HG03175 (cell line): ENCODE results near the gene IFIT5.
"Not testable (repeated sequence)": the region's sequence is repeated elsewhere in the genome, so short reads cannot be mapped to it uniquely, and the experiment has no call there.

Experiments used
- ATAC-seq: cut with Tn5 transposase; IDR thresholded peaks from one replicate; pipeline ENCODE4 v1.9.1; 2021; ENCODE audit warnings: mild to moderate bottlenecking, moderate library complexity; ENCODE audit not compliant: unreplicated experiment

IFIT5 gene

GRCh38 chr10:89425000-89425399, 10.6 kb downstream of the IFIT5 start:
- ATAC-seq: no peak

GRCh38 chr10:89426230-89426868, 12.0 kb downstream of the IFIT5 start:
- ATAC-seq: peak; percentile 70

GRCh38 chr10:89427629-89428028, 13.3 kb downstream of the IFIT5 start:
- no peak for ATAC-seq

- ATAC-seq: no peak
Measured at GRCh38 chr10:89428877-89429276, 14.5 kb downstream of the IFIT5 start.

- no peak for ATAC-seq
Measured at GRCh38 chr10:89431977-89432376, 17.6 kb downstream of the IFIT5 start.

- no peak for ATAC-seq
Measured at GRCh38 chr10:89438525-89438924, 24.2 kb downstream of the IFIT5 start.

- no peak for ATAC-seq
Measured at GRCh38 chr10:89440226-89441009, 26.1 kb downstream of the IFIT5 start.

- ATAC-seq: no peak
Measured at GRCh38 chr10:89442289-89442688, 27.9 kb downstream of the IFIT5 start.

GRCh38 chr10:89444819-89445218, 30.5 kb downstream of the IFIT5 start:
- ATAC-seq: not testable (repeated sequence)

- ATAC-seq: no peak
Measured at GRCh38 chr10:89450901-89451300, 36.5 kb downstream of the IFIT5 start.

GRCh38 chr10:89452193-89452592, 37.8 kb downstream of the IFIT5 start:
- no peak for ATAC-seq

- ATAC-seq: no peak
Measured at GRCh38 chr10:89454561-89455347, 40.4 kb downstream of the IFIT5 start.

- ATAC-seq: no peak
Measured at GRCh38 chr10:89458291-89458690, 43.9 kb downstream of the IFIT5 start.

GRCh38 chr10:89458784-89459183, 44.4 kb downstream of the IFIT5 start:
- ATAC-seq: no peak

- no peak for ATAC-seq
Measured at GRCh38 chr10:89463846-89464537, 49.6 kb downstream of the IFIT5 start.

GRCh38 chr10:89465196-89465595, 50.8 kb downstream of the IFIT5 start:
- no peak for ATAC-seq

GRCh38 chr10:89466599-89467035, 52.2 kb downstream of the IFIT5 start:
- ATAC-seq: no peak

- no peak for ATAC-seq
Measured at GRCh38 chr10:89468191-89468965, 54.0 kb downstream of the IFIT5 start.

GRCh38 chr10:89469517-89469916, 55.1 kb downstream of the IFIT5 start:
- ATAC-seq: no peak
